Thoracic aorta (tissue), 2 donors: ENCODE results near the gene CYP4Z1. TPM values are rescaled to one million over a fixed set of nuclear protein-coding genes. Genes with fewer than 3 reads are reported as not detected.
A peak's percentile ranks its signal among the peaks of the same experiment; 100 is the strongest.

Experiments
- ATAC-seq: fragments of 150-250 bp; one replicate; pipeline ENCODE4 v1.8.0; 2017; ENCODE audit warnings: low read depth; ENCODE audit not compliant: insufficient number of reproducible peaks, low FRiP score
- DNase-seq: peaks from one replicate; pipeline ENCODE4 v3.0.0-alpha.2; 2020; ENCODE audit warnings: low spot score
- H3K27ac ChIP-seq, 2 donors: fragments of 200-600 bp; sonication (generic); 1 replicate in 1 of 2; 2 replicates in 1 of 2; pipeline ENCODE4 v1.5.1; 2016; ENCODE audit warnings: mild to moderate bottlenecking in 2 of 2, moderate library complexity in 2 of 2
- H3K27me3 ChIP-seq: fragments of 200-600 bp; sonication (generic); replicated peaks from 2 replicates; pipeline ENCODE4 v1.6.0; 2016; ENCODE audit warnings: mild to moderate bottlenecking; ENCODE audit not compliant: insufficient read depth
- H3K36me3 ChIP-seq: fragments of 200-600 bp; sonication (generic); one replicate; pipeline ENCODE4 v1.5.1; 2016
- H3K4me1 ChIP-seq, 2 donors: fragments of 200-600 bp; sonication (generic); 1 replicate in 1 of 2; 2 replicates in 1 of 2; pipeline versions ENCODE4 v1.5.1 to v1.6.0; 2016; ENCODE audit warnings: low read depth in 2 of 2, mild to moderate bottlenecking in 1 of 2; ENCODE audit not compliant: control insufficient read depth in 1 of 2
- H3K4me3 ChIP-seq: fragments of 200-600 bp; sonication (generic); 2 replicates; pipeline ENCODE4 v1.5.1; 2016; ENCODE audit warnings: mild to moderate bottlenecking
- H3K9me3 ChIP-seq: fragments of 200-600 bp; sonication (generic); 2 replicates; pipeline ENCODE4 v1.5.1; 2016
- total RNA-seq, 2 donors: library from RNA; depleted of rRNA; stranded (reverse); fragments of >200 nt; gene quantifications; one replicate each; pipeline versions ENCODE4 v1.1.0 to v1.2.3, GENCODE V29; 2016
- TF ChIP-seq, protein P1 (sequence below): fragments of 200-600 bp; sonication (generic); IDR thresholded peaks from one replicate; pipeline ENCODE4 v1.5.1; 2019; ENCODE audit warnings: antibody characterized with exemption

The CYP4Z1 gene, protein sequence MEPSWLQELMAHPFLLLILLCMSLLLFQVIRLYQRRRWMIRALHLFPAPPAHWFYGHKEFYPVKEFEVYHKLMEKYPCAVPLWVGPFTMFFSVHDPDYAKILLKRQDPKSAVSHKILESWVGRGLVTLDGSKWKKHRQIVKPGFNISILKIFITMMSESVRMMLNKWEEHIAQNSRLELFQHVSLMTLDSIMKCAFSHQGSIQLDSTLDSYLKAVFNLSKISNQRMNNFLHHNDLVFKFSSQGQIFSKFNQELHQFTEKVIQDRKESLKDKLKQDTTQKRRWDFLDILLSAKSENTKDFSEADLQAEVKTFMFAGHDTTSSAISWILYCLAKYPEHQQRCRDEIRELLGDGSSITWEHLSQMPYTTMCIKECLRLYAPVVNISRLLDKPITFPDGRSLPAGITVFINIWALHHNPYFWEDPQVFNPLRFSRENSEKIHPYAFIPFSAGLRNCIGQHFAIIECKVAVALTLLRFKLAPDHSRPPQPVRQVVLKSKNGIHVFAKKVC
- total RNA-seq: 1 to 10 TPM; 1.1 to 3.9 TPM

DNA sequence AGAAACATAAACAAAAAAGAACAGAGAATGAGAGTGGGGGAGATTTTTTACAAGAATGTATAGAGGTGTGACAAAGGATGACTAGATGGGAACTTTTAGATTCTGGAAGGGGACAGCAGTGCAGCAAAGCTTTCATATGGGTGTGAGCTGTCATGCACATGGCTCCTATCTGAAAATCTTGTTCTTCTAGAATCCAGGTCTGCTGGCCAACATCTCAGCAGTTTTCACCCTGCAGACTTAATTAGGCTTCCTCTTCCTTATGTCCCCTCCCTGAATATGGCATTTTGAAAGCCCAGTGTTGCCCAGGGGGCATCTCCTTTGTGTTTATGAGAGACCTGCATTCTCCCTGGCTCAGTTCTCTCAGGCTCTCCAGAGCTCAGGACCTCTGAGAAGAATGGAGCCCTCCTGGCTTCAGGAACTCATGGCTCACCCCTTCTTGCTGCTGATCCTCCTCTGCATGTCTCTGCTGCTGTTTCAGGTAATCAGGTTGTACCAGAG is at the start of gene CYP4Z1:
TSS of gene CYP4Z1 (plus strand) at position 135 of the 498 bp plus-strand sequence. CDS start at position 395, 260 bp downstream.
- H3K36me3 ChIP-seq: no peaks in the 10 kb centered on the region
- DNase-seq (no peak), ATAC-seq (no peak)
- no peak within 1 kb of the TSS for H3K27ac ChIP-seq
- TF ChIP-seq, protein P1, sequence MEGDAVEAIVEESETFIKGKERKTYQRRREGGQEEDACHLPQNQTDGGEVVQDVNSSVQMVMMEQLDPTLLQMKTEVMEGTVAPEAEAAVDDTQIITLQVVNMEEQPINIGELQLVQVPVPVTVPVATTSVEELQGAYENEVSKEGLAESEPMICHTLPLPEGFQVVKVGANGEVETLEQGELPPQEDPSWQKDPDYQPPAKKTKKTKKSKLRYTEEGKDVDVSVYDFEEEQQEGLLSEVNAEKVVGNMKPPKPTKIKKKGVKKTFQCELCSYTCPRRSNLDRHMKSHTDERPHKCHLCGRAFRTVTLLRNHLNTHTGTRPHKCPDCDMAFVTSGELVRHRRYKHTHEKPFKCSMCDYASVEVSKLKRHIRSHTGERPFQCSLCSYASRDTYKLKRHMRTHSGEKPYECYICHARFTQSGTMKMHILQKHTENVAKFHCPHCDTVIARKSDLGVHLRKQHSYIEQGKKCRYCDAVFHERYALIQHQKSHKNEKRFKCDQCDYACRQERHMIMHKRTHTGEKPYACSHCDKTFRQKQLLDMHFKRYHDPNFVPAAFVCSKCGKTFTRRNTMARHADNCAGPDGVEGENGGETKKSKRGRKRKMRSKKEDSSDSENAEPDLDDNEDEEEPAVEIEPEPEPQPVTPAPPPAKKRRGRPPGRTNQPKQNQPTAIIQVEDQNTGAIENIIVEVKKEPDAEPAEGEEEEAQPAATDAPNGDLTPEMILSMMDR: no peak
- H3K4me3 ChIP-seq: no peak within 1 kb of the TSS
- H3K9me3 ChIP-seq: no peaks in the 10 kb centered on the region
- no peaks in the 10 kb centered on the region for H3K4me1 ChIP-seq
- H3K27me3 ChIP-seq: no peaks in the 10 kb centered on the region

DNA sequence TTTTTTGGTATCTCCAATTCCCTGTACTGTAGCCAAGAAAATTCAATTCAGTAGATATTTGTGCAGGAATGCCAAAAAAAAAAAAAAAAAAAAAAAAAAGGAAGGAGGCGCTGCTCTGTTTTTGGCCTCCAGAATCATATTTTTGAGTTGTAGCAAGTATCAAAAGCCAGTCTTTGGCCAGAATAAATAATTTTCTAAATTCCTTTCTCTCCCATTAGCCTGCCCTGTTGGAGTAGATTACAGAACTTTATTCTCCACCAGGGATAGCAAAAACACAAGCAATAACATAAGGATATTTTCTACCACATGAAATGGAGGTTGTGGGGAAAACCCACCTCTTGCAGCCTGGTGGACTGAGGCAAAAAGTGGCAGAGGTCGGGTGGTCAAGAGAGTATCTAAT is 46.0 kb upstream of the CYP4Z1 start:
- Histone ChIP-seq H3K9me3 (no peaks in the 10 kb centered on the region), H3K27me3 (no peaks in the 10 kb centered on the region), H3K4me1 (peaks cover 30 to 65% of the 10 kb centered on the region in 2 donors), H3K4me3 (peak overlapping the region; percentile 29), H3K36me3 (no peaks in the 10 kb centered on the region), H3K27ac (peak overlapping the region; percentile 46 to 97)
- DNase-seq (no peak), ATAC-seq (no peak)
- TF ChIP-seq, protein P1: no peak

DNA sequence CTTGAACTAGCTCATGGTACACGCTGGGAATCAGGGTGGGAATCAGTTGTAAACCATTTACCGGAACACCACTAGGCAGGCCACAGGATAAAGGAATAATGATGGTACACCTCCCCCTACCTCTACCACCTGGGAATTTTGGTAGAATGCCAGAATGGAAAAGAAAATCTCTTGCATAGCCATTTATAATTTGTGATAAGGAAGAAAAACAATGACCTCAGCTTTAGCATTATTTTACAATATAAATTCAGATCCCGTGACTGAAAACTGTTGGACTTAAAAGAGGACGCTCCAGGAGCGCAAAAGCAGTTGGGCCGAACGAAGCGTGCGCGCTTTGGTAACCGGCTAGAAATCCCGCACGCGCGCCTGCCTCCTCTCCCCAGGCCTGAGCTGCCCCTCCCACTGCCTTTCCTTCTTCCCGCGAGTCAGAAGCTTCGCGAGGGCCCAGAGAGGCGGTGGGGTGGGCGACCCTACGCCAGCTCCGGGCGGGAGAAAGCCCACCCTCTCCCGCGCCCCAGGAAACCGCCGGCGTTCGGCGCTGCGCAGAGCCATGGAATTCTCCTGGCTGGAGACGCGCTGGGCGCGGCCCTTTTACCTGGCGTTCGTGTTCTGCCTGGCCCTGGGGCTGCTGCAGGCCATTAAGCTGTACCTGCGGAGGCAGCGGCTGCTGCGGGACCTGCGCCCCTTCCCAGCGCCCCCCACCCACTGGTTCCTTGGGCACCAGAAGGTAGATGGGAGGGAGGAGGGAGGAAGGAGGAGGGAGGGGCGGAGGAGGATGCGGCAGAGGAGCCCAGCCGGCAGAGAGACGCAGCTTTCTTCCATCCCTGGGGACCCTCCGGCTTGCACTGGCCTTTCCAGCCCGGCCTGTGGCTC is 43.5 kb upstream of the CYP4Z1 start, which contains the start of gene CYP4X1:
TSS of gene CYP4X1 (plus strand) at position 402 of the 873 bp plus-strand sequence. CDS start at position 551, 149 bp downstream.
- Histone ChIP-seq H3K36me3 (no peaks in the 10 kb centered on the region), H3K4me1 (peaks cover 30 to 62% of the 10 kb centered on the region in 2 donors), H3K4me3 (peak within 1 kb of the TSS; percentile 91), H3K27me3 (no peaks in the 10 kb centered on the region), H3K27ac (peak within 1 kb of the TSS; percentile 90 to 97), H3K9me3 (no peaks in the 10 kb centered on the region)
- DNase-seq (no peak), ATAC-seq (no peak)
- TF ChIP-seq, protein P1: no peak

DNA sequence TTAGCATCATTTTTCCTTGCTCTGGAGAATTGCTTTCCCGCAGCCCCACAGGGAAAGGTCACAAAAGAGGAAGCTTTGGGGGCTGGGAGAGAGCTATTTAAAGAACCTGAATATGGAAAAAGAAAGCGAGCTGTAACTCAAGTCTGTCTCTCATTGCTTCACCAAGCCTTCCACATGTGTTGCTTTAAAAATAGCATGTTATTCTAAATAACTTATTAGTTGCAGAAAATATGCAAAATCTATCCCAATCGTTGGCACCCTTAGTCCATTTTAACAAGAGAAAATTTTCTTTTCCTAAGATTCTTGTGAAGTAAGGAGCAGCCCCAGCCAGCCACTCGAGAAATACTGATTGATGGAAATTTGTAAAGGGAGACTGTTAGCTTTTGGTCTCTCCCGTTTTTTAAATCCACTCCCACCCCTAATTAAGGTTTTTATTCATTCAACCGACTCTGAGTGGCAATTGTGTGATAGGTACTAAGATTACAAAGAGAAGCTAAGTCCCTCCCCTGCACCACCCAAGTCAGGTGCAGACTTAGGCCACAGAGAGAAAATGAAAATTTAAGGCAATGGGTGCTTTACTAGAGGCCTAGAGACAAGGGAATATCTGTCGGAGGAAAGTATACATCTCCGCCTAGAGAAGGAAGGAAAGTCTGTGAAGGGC is 42.8 kb upstream of the CYP4Z1 start:
- DNase-seq: no peak
- peaks cover 30 to 61% of the 10 kb centered on the region in 2 donors for H3K4me1 ChIP-seq

More for the DNA sequence above, 42.8 kb upstream of the CYP4Z1 start:
- no peak for ATAC-seq
- Histone ChIP-seq H3K36me3 (no peaks in the 10 kb centered on the region), H3K9me3 (no peaks in the 10 kb centered on the region), H3K4me3 (peak overlapping the region; percentile 91), H3K27ac (peak overlapping the region; percentile 90 to 97), H3K27me3 (no peaks in the 10 kb centered on the region)
- TF ChIP-seq, protein P1: no peak
